Measurements from ENCODE around the gene PRKAG3.

DNA sequence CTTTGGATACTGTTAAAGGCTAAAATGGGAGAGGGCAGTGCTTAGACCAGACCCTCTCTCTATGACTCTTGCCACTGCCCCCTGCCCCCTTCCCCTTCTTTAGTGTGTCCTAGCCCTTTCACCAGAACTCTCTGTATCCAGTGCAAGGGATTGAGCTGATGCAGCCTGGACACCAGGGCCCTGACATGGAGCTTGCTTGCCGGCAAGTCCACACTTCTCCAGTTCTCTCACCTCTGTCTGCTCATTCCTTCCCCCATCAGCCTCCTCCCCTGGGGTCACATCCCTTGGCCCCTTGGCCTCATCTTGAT lies 26.5 kb upstream of the PRKAG3 start:
- TF ChIP-seq, protein P1, sequence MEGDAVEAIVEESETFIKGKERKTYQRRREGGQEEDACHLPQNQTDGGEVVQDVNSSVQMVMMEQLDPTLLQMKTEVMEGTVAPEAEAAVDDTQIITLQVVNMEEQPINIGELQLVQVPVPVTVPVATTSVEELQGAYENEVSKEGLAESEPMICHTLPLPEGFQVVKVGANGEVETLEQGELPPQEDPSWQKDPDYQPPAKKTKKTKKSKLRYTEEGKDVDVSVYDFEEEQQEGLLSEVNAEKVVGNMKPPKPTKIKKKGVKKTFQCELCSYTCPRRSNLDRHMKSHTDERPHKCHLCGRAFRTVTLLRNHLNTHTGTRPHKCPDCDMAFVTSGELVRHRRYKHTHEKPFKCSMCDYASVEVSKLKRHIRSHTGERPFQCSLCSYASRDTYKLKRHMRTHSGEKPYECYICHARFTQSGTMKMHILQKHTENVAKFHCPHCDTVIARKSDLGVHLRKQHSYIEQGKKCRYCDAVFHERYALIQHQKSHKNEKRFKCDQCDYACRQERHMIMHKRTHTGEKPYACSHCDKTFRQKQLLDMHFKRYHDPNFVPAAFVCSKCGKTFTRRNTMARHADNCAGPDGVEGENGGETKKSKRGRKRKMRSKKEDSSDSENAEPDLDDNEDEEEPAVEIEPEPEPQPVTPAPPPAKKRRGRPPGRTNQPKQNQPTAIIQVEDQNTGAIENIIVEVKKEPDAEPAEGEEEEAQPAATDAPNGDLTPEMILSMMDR (IDR thresholded peaks at IDR 0.05): no peak
- no peak for TF ChIP-seq POLR2AphosphoS5 (IDR thresholded peaks at IDR 0.05)
